ENCODE results near the gene TAAR8.
"Not testable (repeated sequence)": the region's sequence is repeated elsewhere in the genome, so short reads cannot be mapped to it uniquely, and the experiment has no call there.

The TAAR8 gene

GRCh38 chr6:132596201-132596600 lies 43.7 kb downstream of the TAAR8 start (continued):
- TF ChIP-seq OSR1 (CRISPR knock-in tag; IDR thresholded peaks at IDR 0.05) (no peak), CSDC2 (CRISPR knock-in tag; IDR thresholded peaks at IDR 0.05) (no peak), CREB5 (CRISPR knock-in tag; IDR thresholded peaks at IDR 0.05; ENCODE audit: low read depth) (no peak)

- TF ChIP-seq SNAI2 (CRISPR knock-in tag; IDR thresholded peaks at IDR 0.05) (no peak), OSR1 (CRISPR knock-in tag; IDR thresholded peaks at IDR 0.05) (no peak), ZNF565 (CRISPR knock-in tag; conservative IDR thresholded peaks at IDR 0.05; ENCODE audit: low read depth) (no peak), ZNF8 (CRISPR knock-in tag; IDR thresholded peaks at IDR 0.05) (no peak), ZFP3 (CRISPR knock-in tag; IDR thresholded peaks at IDR 0.05) (no peak), ESRRG (CRISPR knock-in tag; IDR thresholded peaks at IDR 0.05) (no peak), TOX (CRISPR knock-in tag; IDR thresholded peaks at IDR 0.05; ENCODE audit: borderline replicate concordance) (no peak), RARB (CRISPR knock-in tag; IDR thresholded peaks at IDR 0.05) (no peak), ZC3H10 (CRISPR knock-in tag; IDR thresholded peaks at IDR 0.05) (no peak), TSHZ2 (CRISPR knock-in tag; IDR thresholded peaks at IDR 0.05) (no peak), PPARA (CRISPR knock-in tag; IDR thresholded peaks at IDR 0.05; ENCODE audit: borderline replicate concordance) (no peak), CSDC2 (CRISPR knock-in tag; IDR thresholded peaks at IDR 0.05) (no peak), ARNTL (CRISPR knock-in tag; IDR thresholded peaks at IDR 0.05; ENCODE audit: borderline replicate concordance, low read depth) (no peak)
- TF ChIP-seq, protein P1, sequence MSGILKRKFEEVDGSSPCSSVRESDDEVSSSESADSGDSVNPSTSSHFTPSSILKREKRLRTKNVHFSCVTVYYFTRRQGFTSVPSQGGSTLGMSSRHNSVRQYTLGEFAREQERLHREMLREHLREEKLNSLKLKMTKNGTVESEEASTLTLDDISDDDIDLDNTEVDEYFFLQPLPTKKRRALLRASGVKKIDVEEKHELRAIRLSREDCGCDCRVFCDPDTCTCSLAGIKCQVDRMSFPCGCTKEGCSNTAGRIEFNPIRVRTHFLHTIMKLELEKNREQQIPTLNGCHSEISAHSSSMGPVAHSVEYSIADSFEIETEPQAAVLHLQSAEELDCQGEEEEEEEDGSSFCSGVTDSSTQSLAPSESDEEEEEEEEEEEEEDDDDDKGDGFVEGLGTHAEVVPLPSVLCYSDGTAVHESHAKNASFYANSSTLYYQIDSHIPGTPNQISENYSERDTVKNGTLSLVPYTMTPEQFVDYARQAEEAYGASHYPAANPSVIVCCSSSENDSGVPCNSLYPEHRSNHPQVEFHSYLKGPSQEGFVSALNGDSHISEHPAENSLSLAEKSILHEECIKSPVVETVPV (CRISPR knock-in tag; IDR thresholded peaks at IDR 0.05): no peak
- TF ChIP-seq, protein P2, sequence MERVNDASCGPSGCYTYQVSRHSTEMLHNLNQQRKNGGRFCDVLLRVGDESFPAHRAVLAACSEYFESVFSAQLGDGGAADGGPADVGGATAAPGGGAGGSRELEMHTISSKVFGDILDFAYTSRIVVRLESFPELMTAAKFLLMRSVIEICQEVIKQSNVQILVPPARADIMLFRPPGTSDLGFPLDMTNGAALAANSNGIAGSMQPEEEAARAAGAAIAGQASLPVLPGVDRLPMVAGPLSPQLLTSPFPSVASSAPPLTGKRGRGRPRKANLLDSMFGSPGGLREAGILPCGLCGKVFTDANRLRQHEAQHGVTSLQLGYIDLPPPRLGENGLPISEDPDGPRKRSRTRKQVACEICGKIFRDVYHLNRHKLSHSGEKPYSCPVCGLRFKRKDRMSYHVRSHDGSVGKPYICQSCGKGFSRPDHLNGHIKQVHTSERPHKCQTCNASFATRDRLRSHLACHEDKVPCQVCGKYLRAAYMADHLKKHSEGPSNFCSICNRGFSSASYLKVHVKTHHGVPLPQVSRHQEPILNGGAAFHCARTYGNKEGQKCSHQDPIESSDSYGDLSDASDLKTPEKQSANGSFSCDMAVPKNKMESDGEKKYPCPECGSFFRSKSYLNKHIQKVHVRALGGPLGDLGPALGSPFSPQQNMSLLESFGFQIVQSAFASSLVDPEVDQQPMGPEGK (CRISPR knock-in tag; IDR thresholded peaks at IDR 0.05; ENCODE audit: borderline replicate concordance): no peak
- peak; percentile 83 for ATAC-seq
Measured at GRCh38 chr6:132598473-132598872, 46.0 kb downstream of the TAAR8 start.

DNA sequence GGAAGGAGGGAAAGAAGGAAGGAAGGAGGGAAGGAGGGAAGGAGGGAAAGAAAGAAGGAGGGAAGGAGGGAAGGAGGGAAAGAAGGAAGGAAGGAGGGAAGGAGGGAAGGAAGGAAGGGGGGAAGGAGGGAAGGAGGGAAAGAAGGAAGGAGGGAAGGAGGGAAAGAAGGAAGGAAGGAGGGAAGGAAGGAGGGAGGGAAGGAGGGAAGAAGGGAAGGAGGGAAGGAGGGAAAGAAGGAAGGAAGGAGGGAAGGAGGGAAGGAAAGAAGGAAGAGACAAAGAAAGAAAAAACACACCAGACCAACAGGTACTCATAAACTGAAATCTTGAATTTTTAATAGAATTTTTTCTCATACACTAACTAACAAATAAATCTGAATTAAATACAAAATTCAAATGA lies 48.4 kb downstream of the TAAR8 start:
- not testable (repeated sequence) for ATAC-seq
